Measurements from ENCODE around the gene ATP6V0C.

GRCh38 chr16:2520097-2520783 lies 6.5 kb downstream of the ATP6V0C start, which contains the start of gene AMDHD2:
- TF ChIP-seq EP300 (IDR thresholded peaks at IDR 0.05) (peak; percentile 60 to 83), POLR2A (IDR thresholded peaks at IDR 0.05) (peak; percentile 21 to 54)
- TF ChIP-seq, protein P1, sequence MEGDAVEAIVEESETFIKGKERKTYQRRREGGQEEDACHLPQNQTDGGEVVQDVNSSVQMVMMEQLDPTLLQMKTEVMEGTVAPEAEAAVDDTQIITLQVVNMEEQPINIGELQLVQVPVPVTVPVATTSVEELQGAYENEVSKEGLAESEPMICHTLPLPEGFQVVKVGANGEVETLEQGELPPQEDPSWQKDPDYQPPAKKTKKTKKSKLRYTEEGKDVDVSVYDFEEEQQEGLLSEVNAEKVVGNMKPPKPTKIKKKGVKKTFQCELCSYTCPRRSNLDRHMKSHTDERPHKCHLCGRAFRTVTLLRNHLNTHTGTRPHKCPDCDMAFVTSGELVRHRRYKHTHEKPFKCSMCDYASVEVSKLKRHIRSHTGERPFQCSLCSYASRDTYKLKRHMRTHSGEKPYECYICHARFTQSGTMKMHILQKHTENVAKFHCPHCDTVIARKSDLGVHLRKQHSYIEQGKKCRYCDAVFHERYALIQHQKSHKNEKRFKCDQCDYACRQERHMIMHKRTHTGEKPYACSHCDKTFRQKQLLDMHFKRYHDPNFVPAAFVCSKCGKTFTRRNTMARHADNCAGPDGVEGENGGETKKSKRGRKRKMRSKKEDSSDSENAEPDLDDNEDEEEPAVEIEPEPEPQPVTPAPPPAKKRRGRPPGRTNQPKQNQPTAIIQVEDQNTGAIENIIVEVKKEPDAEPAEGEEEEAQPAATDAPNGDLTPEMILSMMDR (IDR thresholded peaks at IDR 0.05): no peak
